HG02943 (cell line): ENCODE data around the gene NPAS4.

Experiments
- ATAC-seq: cut with Tn5 transposase; IDR thresholded peaks from one replicate; pipeline ENCODE4 v1.9.1; 2021; ENCODE audit warnings: mild to moderate bottlenecking, low read depth, moderate library complexity; ENCODE audit not compliant: unreplicated experiment

NPAS4 gene

GRCh38 chr11:66473608-66474515 is 53.0 kb downstream of the NPAS4 start:
- ATAC-seq, result no peak

- no peak for ATAC-seq
These were observed 54.7 kb downstream of the NPAS4 start for GRCh38 chr11:66475349-66476172.
